ENCODE results near the gene TMEM161A.
"Not testable (repeated sequence)": the region's sequence is repeated elsewhere in the genome, so short reads cannot be mapped to it uniquely, and the experiment has no call there.

TMEM161A gene

GRCh38 chr19:19138109-19138981, at the start of gene TMEM161A:
Gene TMEM161A (minus strand): TSS chr19:19138478. CDS start chr19:19138428, 50 bp downstream.
- peak; percentile 96 for DNase-seq

- no peak for DNase-seq
Observed at GRCh38 chr19:19186742-19187141, 48.5 kb upstream of the TMEM161A start.

GRCh38 chr19:19185853-19186740, 47.8 kb upstream of the TMEM161A start:
- peak; percentile 72 for DNase-seq

DNA sequence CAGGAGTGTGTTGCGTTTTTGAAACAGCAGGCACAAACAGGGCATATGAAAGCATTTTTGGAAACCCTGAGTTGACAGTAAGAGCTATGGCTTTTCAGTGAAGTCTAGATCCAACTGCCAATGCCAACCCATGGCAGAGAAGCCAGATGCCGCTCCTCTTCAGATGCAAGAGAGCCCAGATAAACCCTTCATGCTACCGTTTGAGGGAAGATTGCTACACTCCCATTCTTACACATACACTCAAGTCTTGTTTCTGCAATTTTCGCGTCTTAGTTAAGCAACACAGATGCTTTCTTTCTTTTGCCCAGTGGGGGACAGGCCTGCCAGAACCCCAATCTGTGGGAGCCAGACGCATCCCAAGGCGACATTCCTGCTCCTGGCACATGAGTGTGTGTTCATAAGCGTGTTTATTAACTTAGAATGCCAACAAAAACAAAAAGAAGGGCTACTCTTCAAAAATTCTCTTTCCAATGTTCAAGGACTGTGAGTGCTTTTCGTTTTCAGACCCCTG, 43.3 kb upstream of the TMEM161A start:
- no peak for DNase-seq

DNA sequence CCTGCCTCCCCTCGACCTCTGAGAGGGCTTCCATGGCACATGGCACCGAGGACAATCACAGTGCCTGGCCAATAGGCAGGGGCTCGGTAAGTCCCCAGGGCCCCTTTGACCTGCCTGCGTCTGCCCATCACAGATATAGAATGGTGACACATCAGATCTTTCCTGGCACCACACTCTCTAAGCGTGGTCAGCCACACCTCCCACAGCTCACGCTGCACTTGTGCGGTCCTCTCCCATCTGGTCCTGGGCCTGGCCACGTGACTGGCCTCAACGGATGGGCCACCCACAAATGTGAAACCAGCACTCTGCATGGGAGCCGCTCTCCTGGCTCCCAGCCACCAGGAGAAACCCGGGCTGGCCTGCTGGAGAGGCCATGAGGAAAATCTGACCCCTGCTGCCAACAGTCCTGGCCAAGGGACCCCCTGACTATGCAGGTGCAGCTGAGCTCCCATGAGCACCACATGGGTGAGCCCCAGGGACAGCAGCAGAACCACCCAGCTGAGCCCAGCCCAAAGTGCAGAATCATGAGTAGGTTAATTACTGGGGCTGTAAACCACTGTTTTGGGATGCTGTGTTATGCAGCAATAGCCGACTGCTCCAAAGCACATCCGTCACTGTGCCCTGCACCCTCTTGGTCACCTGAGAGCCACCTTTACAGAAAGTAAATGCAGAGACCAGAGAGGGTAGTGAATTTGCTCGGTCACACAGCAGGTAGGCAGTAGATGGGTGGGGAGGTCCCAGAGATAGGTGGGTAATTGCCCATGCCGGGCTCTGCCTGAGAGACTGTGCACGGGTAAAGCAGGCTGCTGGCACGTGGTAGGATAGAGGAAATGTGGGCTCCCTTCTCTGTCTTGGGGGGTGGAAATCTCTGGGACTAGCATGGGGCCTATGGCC, 41.5 kb upstream of the TMEM161A start:
- no peak for DNase-seq

GRCh38 chr19:19176950-19177349, 38.7 kb upstream of the TMEM161A start:
- DNase-seq: no peak

DNA sequence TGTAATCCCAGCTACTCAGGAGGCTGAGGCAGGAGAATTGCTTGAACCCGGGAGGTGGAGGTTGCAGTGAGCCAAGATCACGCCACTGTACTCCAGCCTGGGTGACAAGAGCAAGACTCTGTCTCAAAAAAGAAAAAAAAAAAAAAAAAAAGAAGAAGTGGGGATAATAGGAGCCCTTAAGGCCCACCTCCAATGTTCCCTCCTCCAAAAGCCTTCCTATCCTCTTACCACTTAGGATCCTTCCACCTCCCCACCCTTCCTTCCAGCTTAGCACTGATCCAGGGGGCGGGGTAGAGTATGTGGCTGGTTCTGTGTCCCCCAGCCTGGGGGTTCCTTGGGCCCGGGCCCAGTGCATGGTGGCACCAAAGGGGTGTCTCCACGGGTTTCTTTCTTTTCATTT, 35.0 kb upstream of the TMEM161A start:
- DNase-seq: not testable (repeated sequence)

GRCh38 chr19:19171821-19172532, 33.7 kb upstream of the TMEM161A start:
- DNase-seq: no peak

DNA sequence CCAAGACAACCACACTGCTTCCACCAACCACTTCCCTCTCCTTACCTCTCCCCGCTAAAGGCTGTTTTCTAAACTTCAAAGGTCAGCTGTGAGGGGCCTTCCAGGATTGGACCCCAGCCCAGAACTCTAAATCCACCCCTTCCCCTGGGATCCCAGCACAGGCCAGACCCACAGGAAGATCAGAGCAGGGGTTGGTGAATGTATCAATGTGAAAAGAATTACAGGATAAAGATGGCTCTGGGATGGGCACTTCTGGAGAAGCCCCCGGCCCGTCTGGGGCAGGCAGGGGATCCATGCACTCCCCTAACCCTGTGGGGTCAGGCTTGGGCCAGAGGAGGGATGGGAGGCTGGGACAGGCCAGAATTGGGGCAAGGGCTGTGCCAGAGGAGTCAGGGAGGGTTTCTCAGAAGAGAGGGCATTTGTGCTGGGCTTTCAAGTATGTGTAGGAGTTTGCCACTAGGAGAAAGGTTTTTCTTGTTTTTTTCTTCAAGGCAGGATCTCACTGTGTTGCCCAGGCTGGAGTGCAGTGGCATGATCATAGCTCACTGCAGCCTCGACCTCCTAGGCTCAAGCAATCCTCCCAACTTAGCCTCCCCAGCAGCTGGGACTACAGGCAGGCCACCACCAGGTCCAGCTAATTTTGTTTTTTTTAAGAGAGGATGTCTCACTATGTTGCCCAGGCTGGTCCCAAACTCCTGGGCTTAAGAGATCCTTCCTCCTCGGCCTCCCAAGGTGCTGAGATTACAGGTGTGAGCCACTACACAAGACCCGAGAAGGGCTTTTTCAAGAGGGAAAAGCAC, 32.8 kb upstream of the TMEM161A start:
- no peak for DNase-seq

- DNase-seq: peak; percentile 89
Observed at GRCh38 chr19:19170053-19170872, 32.0 kb upstream of the TMEM161A start, which contains the start of gene MEF2B. Gene MEF2B (minus strand): TSS chr19:19170263. CDS start chr19:19150735, 19,528 bp downstream.

GRCh38 chr19:19169236-19170052, 31.2 kb upstream of the TMEM161A start:
- DNase-seq: no peak

GRCh38 chr19:19167612-19168011, 29.3 kb upstream of the TMEM161A start:
- no peak for DNase-seq

DNA sequence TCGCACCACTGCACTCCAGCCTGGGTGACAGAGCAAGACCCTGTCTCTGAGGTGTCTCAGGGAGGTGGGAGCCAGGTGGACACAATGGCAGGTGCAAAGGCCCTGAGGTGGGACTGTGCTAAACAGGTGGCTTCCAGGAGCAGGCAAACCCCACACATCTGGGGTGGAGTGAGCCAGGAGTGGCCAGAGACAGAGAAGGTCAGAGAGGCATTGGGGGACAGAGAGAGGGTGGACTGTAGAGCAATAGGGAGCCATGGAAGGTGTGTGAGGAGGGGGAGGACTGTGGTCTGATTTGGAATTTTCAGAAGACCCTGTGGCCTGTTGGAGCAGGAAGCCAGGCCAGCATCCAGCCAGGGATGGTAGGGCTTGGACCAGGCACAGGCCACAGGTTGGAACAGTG, 27.1 kb upstream of the TMEM161A start:
- no peak for DNase-seq

- no peak for DNase-seq
Observed at GRCh38 chr19:19162495-19162894, 24.2 kb upstream of the TMEM161A start.

GRCh38 chr19:19160461-19161035, 22.3 kb upstream of the TMEM161A start:
- DNase-seq: no peak

DNA sequence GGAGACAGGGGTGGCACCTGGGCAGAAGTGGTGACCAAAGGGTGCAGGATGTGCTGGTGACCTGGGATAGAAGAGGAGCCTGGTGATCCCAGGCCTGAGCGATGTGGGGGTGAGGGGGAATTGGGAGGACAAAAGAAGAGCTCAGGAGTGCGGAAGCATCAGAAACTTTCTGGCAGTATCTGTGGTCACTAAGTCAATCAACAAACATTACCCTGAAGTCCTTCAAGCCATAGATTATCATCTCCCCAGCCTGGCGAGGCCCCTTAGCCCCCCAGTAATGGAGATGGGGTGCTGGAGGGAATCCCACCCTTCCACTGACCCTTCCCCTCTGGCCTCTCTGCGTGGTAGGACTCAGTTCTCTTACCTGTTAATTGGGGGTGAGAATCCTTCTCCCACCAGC, 21.3 kb upstream of the TMEM161A start:
- DNase-seq: no peak

- DNase-seq: no peak
Observed at GRCh38 chr19:19157808-19158207, 19.5 kb upstream of the TMEM161A start.

DNA sequence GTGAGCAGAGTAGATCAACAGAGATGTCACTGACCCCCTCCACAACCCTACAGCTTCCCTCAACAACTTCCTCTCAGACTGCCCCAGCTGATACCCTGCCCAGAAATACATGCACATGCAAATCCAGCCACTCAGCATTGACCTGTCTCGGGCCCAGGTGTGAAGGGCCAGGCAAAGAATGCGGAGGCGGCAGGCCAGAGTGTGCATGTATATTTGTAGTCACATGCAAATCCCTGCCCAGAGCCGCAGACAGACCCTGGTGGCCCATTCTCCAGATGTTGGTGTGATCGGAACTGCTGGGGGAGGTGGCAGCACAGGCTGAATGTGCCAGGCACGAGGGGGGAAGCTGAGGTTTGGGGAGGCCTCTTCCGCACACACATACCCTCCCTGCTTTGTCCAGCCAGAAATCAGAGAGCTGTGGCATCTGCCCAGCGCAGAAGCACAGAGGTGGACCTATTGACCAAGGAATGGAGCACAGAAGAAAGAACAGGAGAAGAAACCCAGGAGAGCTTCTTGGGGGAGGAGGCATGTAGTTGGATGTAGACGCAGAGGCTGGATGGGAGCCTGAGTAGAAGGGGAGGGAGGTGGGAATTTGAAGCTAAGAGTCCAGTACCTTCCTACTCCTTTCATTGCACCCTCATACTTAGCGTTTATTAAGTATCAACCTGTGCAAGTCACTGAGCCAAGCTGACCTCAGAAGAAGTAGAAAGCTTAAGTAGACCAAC, 17.4 kb upstream of the TMEM161A start:
- DNase-seq: no peak
